WERI-Rb-1 (cell line): Measurements from ENCODE around the gene GID4.

Experiments used
- DNase-seq: peaks from one replicate; pipeline ENCODE4 v3.0.0-alpha.2; 2020
- H3K27ac ChIP-seq: fragments of 250-450 bp; sonication (Bioruptor Pico); 2 replicates; pipeline ENCODE4 v1.5.1; 2020; ENCODE audit warnings: mild to moderate bottlenecking, moderate library complexity
- H3K27me3 ChIP-seq: fragments of 250-450 bp; sonication (Bioruptor Pico); 2 replicates; pipeline ENCODE4 v1.5.1; 2021; ENCODE audit warnings: mild to moderate bottlenecking, low read depth, moderate library complexity; ENCODE audit not compliant: insufficient read depth, severe bottlenecking
- H3K36me3 ChIP-seq: fragments of 250-450 bp; sonication (Bioruptor Pico); 2 replicates; pipeline ENCODE4 v1.5.1; 2020; ENCODE audit warnings: mild to moderate bottlenecking, moderate library complexity
- H3K4me3 ChIP-seq: 2 replicates; pipeline ENCODE4 v1.5.1; 2011; ENCODE audit warnings: low read depth, mild to moderate bottlenecking, control low read depth, low read length
- H3K9me3 ChIP-seq: fragments of 250-450 bp; sonication (Bioruptor Pico); 2 replicates; pipeline ENCODE4 v1.5.1; 2021; ENCODE audit warnings: mild to moderate bottlenecking, moderate library complexity; ENCODE audit not compliant: severe bottlenecking
- CTCF ChIP-seq: IDR thresholded peaks from 2 replicates; pipeline ENCODE4 v1.5.1; 2011; ENCODE audit warnings: low read depth, mild to moderate bottlenecking, control low read depth, inconsistent platforms, low read length

Gene GID4

GRCh38 chr17:18040261-18040858 is 1.2 kb downstream of the GID4 start:
- no peak for TF ChIP-seq CTCF
- no peak for DNase-seq
- Histone ChIP-seq H3K9me3 (no peaks in the 10 kb centered on the region), H3K27me3 (no peaks in the 10 kb centered on the region), H3K36me3 (peaks cover 2% of the 10 kb centered on the region), H3K4me3 (peak overlapping the region; percentile 82), H3K27ac (no peak overlapping the region)

GRCh38 chr17:18041776-18042175 is 2.6 kb downstream of the GID4 start:
- no peaks in the 10 kb centered on the region for H3K9me3 ChIP-seq

GRCh38 chr17:18042983-18043382 is 3.8 kb downstream of the GID4 start:
- Histone ChIP-seq H3K4me3 (no peak overlapping the region), H3K36me3 (peaks cover 16% of the 10 kb centered on the region), H3K27me3 (no peaks in the 10 kb centered on the region), H3K27ac (no peak overlapping the region), H3K9me3 (no peaks in the 10 kb centered on the region)
- no peak for TF ChIP-seq CTCF
- DNase-seq, result no peak

More at GRCh38 chr17:18041776-18042175, 2.6 kb downstream of the GID4 start:
- DNase-seq, result no peak
- Histone ChIP-seq H3K4me3 (no peak overlapping the region), H3K27me3 (no peaks in the 10 kb centered on the region), H3K36me3 (peaks cover 9% of the 10 kb centered on the region), H3K27ac (no peak overlapping the region)
- TF ChIP-seq CTCF, result no peak

- H3K27me3 ChIP-seq, result no peaks in the 10 kb centered on the region
- no peak for DNase-seq
- peaks cover 16% of the 10 kb centered on the region for H3K36me3 ChIP-seq
- H3K4me3 ChIP-seq, result no peak overlapping the region
- no peak overlapping the region for H3K27ac ChIP-seq
- H3K9me3 ChIP-seq, result no peaks in the 10 kb centered on the region
- TF ChIP-seq CTCF, result 0 out of 2 replicates have a peak, but pooled peaks have one; percentile 19
Measured at GRCh38 chr17:18043491-18043890, 4.3 kb downstream of the GID4 start.

GRCh38 chr17:18044609-18045008 is 5.4 kb downstream of the GID4 start:
- H3K4me3 ChIP-seq, result no peak overlapping the region
- no peaks in the 10 kb centered on the region for H3K9me3 ChIP-seq
- H3K36me3 ChIP-seq, result peaks cover 14% of the 10 kb centered on the region
- no peaks in the 10 kb centered on the region for H3K27me3 ChIP-seq
- TF ChIP-seq CTCF, result no peak
- no peak overlapping the region for H3K27ac ChIP-seq
- no peak for DNase-seq
